CD14-positive monocyte (primary cell): ENCODE data around the gene ADAMTS18. TPM values are rescaled to one million over a fixed set of nuclear protein-coding genes. Genes with fewer than 3 reads are reported as not detected.

Source experiments
- DNase-seq, 3 donors: peaks; one replicate each; pipeline ENCODE4 v3.0.0-alpha.2; 2011 to 2022
- H2AFZ ChIP-seq: 2 replicates; pipeline ENCODE4 v1.6.0; 2012; ENCODE audit warnings: mild to moderate bottlenecking, low read depth, low read length, inconsistent platforms; ENCODE audit not compliant: insufficient read depth, poor library complexity, severe bottlenecking
- H3K27ac ChIP-seq, 2 donors: 1 replicate in 1 of 2; 2 replicates in 1 of 2; pipeline ENCODE4 v1.5.1; 2012 to 2013; ENCODE audit warnings: low read length in 2 of 2, control low read depth in 1 of 2, inconsistent platforms in 1 of 2, low read depth in 1 of 2, mild to moderate bottlenecking in 1 of 2
- H3K27me3 ChIP-seq, 2 donors: one replicate each; pipeline versions ENCODE4 v1.6.0 to v1.6.1; 2011 to 2013; ENCODE audit warnings: low read length in 2 of 2; ENCODE audit not compliant: control insufficient read depth in 2 of 2, insufficient read depth in 2 of 2
- H3K36me3 ChIP-seq, 2 donors: replicated peaks in 1 of 2; 1 replicate in 1 of 2; 2 replicates in 1 of 2; pipeline versions ENCODE4 v1.5.1 to v1.6.1; 2012 to 2013; ENCODE audit warnings: low read length in 2 of 2, control low read depth in 1 of 2, inconsistent platforms in 1 of 2, mild to moderate bottlenecking in 1 of 2; ENCODE audit not compliant: insufficient read depth in 2 of 2, control insufficient read depth in 1 of 2
- H3K4me1 ChIP-seq, 2 donors: 1 replicate in 1 of 2; 2 replicates in 1 of 2; pipeline versions ENCODE4 v1.5.1 to v1.6.1; 2012 to 2013; ENCODE audit warnings: low read length in 2 of 2, control low read depth in 1 of 2, inconsistent platforms in 1 of 2, mild to moderate bottlenecking in 1 of 2, moderate library complexity in 1 of 2; ENCODE audit not compliant: insufficient read depth in 2 of 2, control insufficient read depth in 1 of 2
- H3K4me2 ChIP-seq: replicated peaks from 2 replicates; pipeline ENCODE3; 2012; ENCODE audit warnings: low read length, moderate library complexity, mild to moderate bottlenecking; ENCODE audit not compliant: poor library complexity, severe bottlenecking; ENCODE audit errors: extremely low read depth
- H3K4me3 ChIP-seq, 3 experiments: fragments of 200-600 bp in 1 of 3; sonication (generic) in 1 of 3; replicated peaks in 1 of 3; 1 replicate in 2 of 3; 2 replicates in 1 of 3; pipeline ENCODE4 v1.5.1; 2011 to 2013; ENCODE audit warnings: low read length in 3 of 3, mild to moderate bottlenecking in 3 of 3, control low read depth in 2 of 3, low read depth in 2 of 3, inconsistent platforms in 1 of 3, moderate library complexity in 1 of 3
- H3K79me2 ChIP-seq: 2 replicates; pipeline ENCODE4 v1.6.0; 2012; ENCODE audit warnings: mild to moderate bottlenecking, control low read depth, inconsistent platforms, low read length, moderate library complexity; ENCODE audit not compliant: insufficient read depth
- H3K9ac ChIP-seq: 2 replicates; pipeline ENCODE4 v1.6.0; 2017; ENCODE audit warnings: low read length, mild to moderate bottlenecking; ENCODE audit not compliant: insufficient read depth, poor library complexity, severe bottlenecking
- H3K9me3 ChIP-seq, 2 donors: replicated peaks in 1 of 2; 1 replicate in 1 of 2; 2 replicates in 1 of 2; pipeline versions ENCODE4 v1.5.1 to v1.6.1; 2012 to 2013; ENCODE audit warnings: low read length in 2 of 2, control low read depth in 1 of 2; ENCODE audit not compliant: control insufficient read depth in 1 of 2, insufficient read depth in 1 of 2
- H4K20me1 ChIP-seq: 2 replicates; pipeline ENCODE4 v1.6.0; 2012; ENCODE audit warnings: mild to moderate bottlenecking, low read length, control low read depth, moderate library complexity; ENCODE audit not compliant: insufficient read depth
- H3K27ac Mint-ChIP-seq, 7 donors: one replicate each; pipeline ENCODE4 v1.8.0; 2020; ENCODE audit warnings: mild to moderate bottlenecking in 7 of 7, mixed read lengths in 7 of 7, moderate library complexity in 6 of 7, inconsistent platforms in 2 of 7
- H3K27me3 Mint-ChIP-seq, 3 donors: one replicate each; pipeline ENCODE4 v1.8.0; 2021 to 2022; ENCODE audit warnings: low read depth in 3 of 3, mild to moderate bottlenecking in 3 of 3, mixed read lengths in 3 of 3, moderate library complexity in 3 of 3, inconsistent platforms in 1 of 3
- H3K36me3 Mint-ChIP-seq, 2 donors: one replicate each; pipeline ENCODE4 v1.8.0; 2020; ENCODE audit warnings: mixed read lengths in 2 of 2, inconsistent platforms in 1 of 2, mild to moderate bottlenecking in 1 of 2
- H3K4me1 Mint-ChIP-seq: one replicate; pipeline ENCODE4 v1.8.0; 2020; ENCODE audit warnings: mild to moderate bottlenecking, mixed read lengths
- H3K4me3 Mint-ChIP-seq, 2 donors: one replicate each; pipeline ENCODE4 v1.8.0; 2020; ENCODE audit warnings: mild to moderate bottlenecking in 2 of 2, mixed read lengths in 2 of 2, moderate library complexity in 1 of 2
- H3K9me3 Mint-ChIP-seq, 7 donors: one replicate each; pipeline ENCODE4 v1.8.0; 2020 to 2022; ENCODE audit warnings: mixed read lengths in 7 of 7, mild to moderate bottlenecking in 6 of 7, moderate library complexity in 6 of 7, inconsistent platforms in 2 of 7
- WGBS: methylation state at CpG from one replicate; pipeline ENCODE4 v1.1.5; 2013; ENCODE audit warnings: missing lambda C conversion rate; ENCODE audit not compliant: insufficient coverage; 5-methylcytosine and 5-hydroxymethylcytosine counted together
- intact Hi-C, 2 donors: fragments of 100-400 bp; cut with micrococcal nuclease; formaldehyde crosslinking; loops; one replicate each; pipeline versions ENCODE4 v1.15.0 to v1.15.1; 2023
- polyA plus RNA-seq, 3 donors: library from polyadenylated mRNA; depleted of rRNA in 1 of 3; unstranded in 2 of 3; stranded (reverse) in 1 of 3; fragments of 300-500 nt in 2 of 3; fragments of >200 nt in 1 of 3; fragmentation: Illumina TruSeq in 2 of 3; gene quantifications; 1 replicate in 2 of 3; 2 replicates in 1 of 3; pipeline ENCODE4 v1.2.3, GENCODE V29; 2012 to 2021
- TF ChIP-seq, protein P1 (sequence below): fragments of 200-600 bp; IDR thresholded peaks from one replicate; pipeline ENCODE4 v1.8.0; 2022; ENCODE audit warnings: antibody characterized with exemption, mild to moderate bottlenecking

ADAMTS18 gene
- polyA plus RNA-seq, 3 donors = not detected

DNA sequence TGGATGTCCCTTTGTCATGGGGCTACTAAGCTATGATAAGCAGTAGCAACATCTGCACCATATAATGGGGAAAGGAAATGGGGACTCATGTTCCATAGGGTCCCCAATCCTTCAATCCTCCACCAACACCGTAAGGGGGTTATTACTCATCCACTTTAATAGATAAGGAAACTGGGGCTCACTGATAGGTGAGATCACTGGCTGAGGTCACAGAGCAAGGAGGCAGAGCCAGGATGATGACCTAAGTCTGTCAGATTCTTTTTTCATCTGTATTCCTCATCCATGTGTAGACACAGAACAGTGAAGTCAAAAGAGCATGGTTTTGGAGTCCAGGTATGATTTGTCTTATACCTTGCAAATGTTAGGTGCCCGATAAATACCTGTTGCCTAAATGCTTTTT lies 10.5 kb upstream of the ADAMTS18 start:
- DNase-seq = no peak
- Mint-ChIP-seq H3K36me3 (no peaks in the 10 kb centered on the region), H3K27me3 (peaks cover 2 to 7% (median 4%) of the 10 kb centered on the region in 3 donors), H3K27ac (no peak overlapping the region), H3K9me3 (peaks cover 0 to 2% (median 0%) of the 10 kb centered on the region in 7 donors), H3K4me1 (no peaks in the 10 kb centered on the region), H3K4me3 (no peak overlapping the region)
- TF ChIP-seq, protein P1, sequence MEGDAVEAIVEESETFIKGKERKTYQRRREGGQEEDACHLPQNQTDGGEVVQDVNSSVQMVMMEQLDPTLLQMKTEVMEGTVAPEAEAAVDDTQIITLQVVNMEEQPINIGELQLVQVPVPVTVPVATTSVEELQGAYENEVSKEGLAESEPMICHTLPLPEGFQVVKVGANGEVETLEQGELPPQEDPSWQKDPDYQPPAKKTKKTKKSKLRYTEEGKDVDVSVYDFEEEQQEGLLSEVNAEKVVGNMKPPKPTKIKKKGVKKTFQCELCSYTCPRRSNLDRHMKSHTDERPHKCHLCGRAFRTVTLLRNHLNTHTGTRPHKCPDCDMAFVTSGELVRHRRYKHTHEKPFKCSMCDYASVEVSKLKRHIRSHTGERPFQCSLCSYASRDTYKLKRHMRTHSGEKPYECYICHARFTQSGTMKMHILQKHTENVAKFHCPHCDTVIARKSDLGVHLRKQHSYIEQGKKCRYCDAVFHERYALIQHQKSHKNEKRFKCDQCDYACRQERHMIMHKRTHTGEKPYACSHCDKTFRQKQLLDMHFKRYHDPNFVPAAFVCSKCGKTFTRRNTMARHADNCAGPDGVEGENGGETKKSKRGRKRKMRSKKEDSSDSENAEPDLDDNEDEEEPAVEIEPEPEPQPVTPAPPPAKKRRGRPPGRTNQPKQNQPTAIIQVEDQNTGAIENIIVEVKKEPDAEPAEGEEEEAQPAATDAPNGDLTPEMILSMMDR = no peak
- no peak overlapping the region for H3K27ac ChIP-seq
- no peak overlapping the region for H2AFZ ChIP-seq
- no peaks in the 10 kb centered on the region for H3K27me3 ChIP-seq
- H3K4me2 ChIP-seq = no peak overlapping the region
- H3K9me3 ChIP-seq = no peaks in the 10 kb centered on the region
- no peak overlapping the region for H3K9ac ChIP-seq
- no peaks in the 10 kb centered on the region for H3K79me2 ChIP-seq
- no CpG with 5 or more reads among the region's 2 CpGs for WGBS
- H3K36me3 ChIP-seq = no peaks in the 10 kb centered on the region
- H3K4me3 ChIP-seq = no peak overlapping the region
- intact Hi-C loops = no loop called here
- H4K20me1 ChIP-seq = no peaks in the 10 kb centered on the region
- H3K4me1 ChIP-seq = no peaks in the 10 kb centered on the region

DNA sequence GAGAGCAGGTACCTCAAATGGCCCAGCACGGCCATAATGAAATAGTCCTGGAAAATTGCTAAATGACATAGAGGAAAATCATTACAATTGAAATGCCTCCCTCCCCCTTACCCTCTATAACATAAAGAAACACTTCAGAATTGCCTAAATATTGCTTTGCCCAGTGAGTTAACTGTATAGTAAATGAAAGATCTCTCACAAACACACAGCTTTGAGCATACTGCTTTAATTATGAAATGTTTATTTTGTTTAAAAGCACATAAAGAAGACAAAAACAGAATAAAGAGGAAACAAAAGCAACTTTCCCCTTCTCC lies 9.3 kb upstream of the ADAMTS18 start:
- Mint-ChIP-seq H3K9me3 (peaks cover 0 to 2% (median 0%) of the 10 kb centered on the region in 7 donors), H3K4me1 (no peaks in the 10 kb centered on the region), H3K36me3 (no peaks in the 10 kb centered on the region), H3K4me3 (no peak overlapping the region), H3K27me3 (peaks cover 2 to 7% (median 4%) of the 10 kb centered on the region in 3 donors), H3K27ac (no peak overlapping the region)
- H3K79me2 ChIP-seq = no peaks in the 10 kb centered on the region
- no CpG with 5 or more reads among the region's 1 CpG for WGBS
- H2AFZ ChIP-seq = no peak overlapping the region
- no peak overlapping the region for H3K27ac ChIP-seq
- H3K36me3 ChIP-seq = no peaks in the 10 kb centered on the region
- intact Hi-C loops = no loop called here
- H3K4me3 ChIP-seq = no peak overlapping the region
- no peaks in the 10 kb centered on the region for H4K20me1 ChIP-seq
- no peaks in the 10 kb centered on the region for H3K4me1 ChIP-seq
- no peak overlapping the region for H3K4me2 ChIP-seq
- no peak overlapping the region for H3K9ac ChIP-seq
- no peaks in the 10 kb centered on the region for H3K9me3 ChIP-seq
- TF ChIP-seq, protein P1 = no peak
- no peaks in the 10 kb centered on the region for H3K27me3 ChIP-seq
- no peak for DNase-seq
